Activated CD4-positive, alpha-beta T cell treated with anti-CD3 and anti-CD28 coated beads, Interleukin-2, amount 10 ng/mL, durations not matched to agents 7 days and 5 days (primary cell): ENCODE results near the gene CNTN5. TPM values are rescaled to one million over a fixed set of nuclear protein-coding genes. Genes with fewer than 3 reads are reported as not detected.

Experiments
- CTCF ChIA-PET: fragments of 350-600 bp; sonication (Branson Sonifier 250); formaldehyde crosslinking; loops from one replicate; lab custom pipeline; 2021; ENCODE audit warnings: antibody characterized with exemption; lab: Charles Lee
- POLR2A ChIA-PET: fragments of 350-600 bp; sonication (Branson Sonifier 250); formaldehyde crosslinking; loops from one replicate; lab custom pipeline; 2021; ENCODE audit warnings: antibody characterized with exemption; lab: Charles Lee
- DNase-seq: peaks from one replicate; pipeline ENCODE4 v3.0.0-alpha.2; 2020
- H3K27ac Mint-ChIP-seq: one replicate; pipeline ENCODE4 v1.8.0; 2021; ENCODE audit warnings: mild to moderate bottlenecking, moderate library complexity, mixed read lengths
- H3K27me3 Mint-ChIP-seq: one replicate; pipeline ENCODE4 v1.8.0; 2021; ENCODE audit warnings: mixed read lengths
- H3K36me3 Mint-ChIP-seq: one replicate; pipeline ENCODE4 v1.8.0; 2021; ENCODE audit warnings: low read depth, mixed read lengths
- H3K4me1 Mint-ChIP-seq: one replicate; pipeline ENCODE4 v1.8.0; 2021; ENCODE audit warnings: mixed read lengths
- H3K4me3 Mint-ChIP-seq: one replicate; pipeline ENCODE4 v1.8.0; 2021; ENCODE audit warnings: mild to moderate bottlenecking, moderate library complexity, mixed read lengths
- H3K9me3 Mint-ChIP-seq: one replicate; pipeline ENCODE4 v1.8.0; 2021; ENCODE audit warnings: mixed read lengths
- total RNA-seq, 2 experiments: library from RNA; stranded (reverse); gene quantifications; one replicate each; pipeline ENCODE4 v1.2.3, GENCODE V29; 2021

Gene CNTN5
- total RNA-seq, 2 experiments from 2014 or later: not detected

- CTCF ChIA-PET: no interaction called here
- Mint-ChIP-seq H3K4me3 (no peak overlapping the region), H3K27ac (no peak overlapping the region), H3K36me3 (no peaks in the 10 kb centered on the region), H3K9me3 (peaks cover 6% of the 10 kb centered on the region), H3K4me1 (no peaks in the 10 kb centered on the region), H3K27me3 (no peaks in the 10 kb centered on the region)
- POLR2A ChIA-PET: no interaction called here
- no peak for DNase-seq
These were observed 510.7 kb downstream of the CNTN5 start for GRCh38 chr11:99531468-99531867.

GRCh38 chr11:99534812-99535211 is 514.1 kb downstream of the CNTN5 start:
- H3K27me3 Mint-ChIP-seq: no peaks in the 10 kb centered on the region
- no peak for DNase-seq
- POLR2A ChIA-PET: no interaction called here
- peaks cover 6% of the 10 kb centered on the region for H3K9me3 Mint-ChIP-seq
- H3K27ac Mint-ChIP-seq: no peak overlapping the region
- CTCF ChIA-PET: no interaction called here
- H3K4me1 Mint-ChIP-seq: no peaks in the 10 kb centered on the region
- H3K4me3 Mint-ChIP-seq: no peak overlapping the region
- no peaks in the 10 kb centered on the region for H3K36me3 Mint-ChIP-seq

- Mint-ChIP-seq H3K4me1 (no peaks in the 10 kb centered on the region), H3K27ac (no peak overlapping the region)
- CTCF ChIA-PET: no interaction called here
These were observed 514.7 kb downstream of the CNTN5 start for GRCh38 chr11:99535406-99535805.

GRCh38 chr11:99535819-99536218 is 515.1 kb downstream of the CNTN5 start:
- CTCF ChIA-PET: no interaction called here

More at GRCh38 chr11:99535406-99535805, 514.7 kb downstream of the CNTN5 start:
- no peak overlapping the region for H3K4me3 Mint-ChIP-seq
- H3K36me3 Mint-ChIP-seq: no peaks in the 10 kb centered on the region
- POLR2A ChIA-PET: no interaction called here
- H3K27me3 Mint-ChIP-seq: no peaks in the 10 kb centered on the region
- DNase-seq: no peak
- peaks cover 6% of the 10 kb centered on the region for H3K9me3 Mint-ChIP-seq

GRCh38 chr11:99537681-99538080 is 516.9 kb downstream of the CNTN5 start:
- Mint-ChIP-seq H3K27ac (no peak overlapping the region), H3K27me3 (no peaks in the 10 kb centered on the region), H3K36me3 (no peaks in the 10 kb centered on the region), H3K4me3 (no peak overlapping the region), H3K9me3 (no peaks in the 10 kb centered on the region), H3K4me1 (no peaks in the 10 kb centered on the region)
- no peak for DNase-seq
- POLR2A ChIA-PET: no interaction called here
- CTCF ChIA-PET: no interaction called here

More at GRCh38 chr11:99535819-99536218, 515.1 kb downstream of the CNTN5 start:
- Mint-ChIP-seq H3K4me1 (no peaks in the 10 kb centered on the region), H3K27ac (no peak overlapping the region), H3K36me3 (no peaks in the 10 kb centered on the region), H3K4me3 (no peak overlapping the region), H3K27me3 (no peaks in the 10 kb centered on the region), H3K9me3 (peaks cover 4% of the 10 kb centered on the region)
- POLR2A ChIA-PET: no interaction called here
- no peak for DNase-seq

GRCh38 chr11:99545616-99546015 is 524.9 kb downstream of the CNTN5 start:
- no peak for DNase-seq

GRCh38 chr11:99548264-99548663 is 527.5 kb downstream of the CNTN5 start:
- Mint-ChIP-seq H3K4me3 (no peak overlapping the region), H3K27ac (no peak overlapping the region), H3K9me3 (no peaks in the 10 kb centered on the region), H3K36me3 (no peaks in the 10 kb centered on the region), H3K4me1 (no peaks in the 10 kb centered on the region), H3K27me3 (no peaks in the 10 kb centered on the region)
- CTCF ChIA-PET: no interaction called here
- no peak for DNase-seq
- POLR2A ChIA-PET: no interaction called here

More at GRCh38 chr11:99545616-99546015, 524.9 kb downstream of the CNTN5 start:
- no peaks in the 10 kb centered on the region for H3K36me3 Mint-ChIP-seq
- H3K4me3 Mint-ChIP-seq: no peak overlapping the region
- H3K4me1 Mint-ChIP-seq: no peaks in the 10 kb centered on the region
- no peaks in the 10 kb centered on the region for H3K27me3 Mint-ChIP-seq
- no peaks in the 10 kb centered on the region for H3K9me3 Mint-ChIP-seq
- H3K27ac Mint-ChIP-seq: no peak overlapping the region
- ChIA-PET CTCF (no interaction called here), POLR2A (no interaction called here)

GRCh38 chr11:99554232-99554903 is 533.6 kb downstream of the CNTN5 start:
- Mint-ChIP-seq H3K36me3 (no peaks in the 10 kb centered on the region), H3K4me3 (no peak overlapping the region), H3K9me3 (no peaks in the 10 kb centered on the region), H3K27ac (no peak overlapping the region), H3K27me3 (no peaks in the 10 kb centered on the region), H3K4me1 (no peaks in the 10 kb centered on the region)
- DNase-seq: no peak
- POLR2A ChIA-PET: no interaction called here
- CTCF ChIA-PET: no interaction called here

- H3K36me3 Mint-ChIP-seq: no peaks in the 10 kb centered on the region
- DNase-seq: no peak
- POLR2A ChIA-PET: no interaction called here
- H3K27ac Mint-ChIP-seq: no peak overlapping the region
- H3K4me3 Mint-ChIP-seq: no peak overlapping the region
- CTCF ChIA-PET: no interaction called here
- peaks cover under 1% of the 10 kb centered on the region for H3K9me3 Mint-ChIP-seq
- no peaks in the 10 kb centered on the region for H3K27me3 Mint-ChIP-seq
- no peaks in the 10 kb centered on the region for H3K4me1 Mint-ChIP-seq
These were observed 534.7 kb downstream of the CNTN5 start for GRCh38 chr11:99555486-99555885.

GRCh38 chr11:99565333-99565732 is 544.6 kb downstream of the CNTN5 start:
- CTCF ChIA-PET: no interaction called here
- Mint-ChIP-seq H3K36me3 (no peaks in the 10 kb centered on the region), H3K4me3 (no peak overlapping the region), H3K9me3 (peaks cover 4% of the 10 kb centered on the region), H3K27me3 (no peaks in the 10 kb centered on the region), H3K4me1 (no peaks in the 10 kb centered on the region), H3K27ac (no peak overlapping the region)
- POLR2A ChIA-PET: no interaction called here
- DNase-seq: no peak

- Mint-ChIP-seq H3K4me3 (no peak overlapping the region), H3K27ac (no peak overlapping the region), H3K36me3 (no peaks in the 10 kb centered on the region), H3K27me3 (no peaks in the 10 kb centered on the region), H3K4me1 (no peaks in the 10 kb centered on the region), H3K9me3 (no peaks in the 10 kb centered on the region)
- CTCF ChIA-PET: no interaction called here
- POLR2A ChIA-PET: no interaction called here
- DNase-seq: no peak
These were observed 546.7 kb downstream of the CNTN5 start for GRCh38 chr11:99567334-99567956.

- H3K36me3 Mint-ChIP-seq: no peaks in the 10 kb centered on the region
- H3K27me3 Mint-ChIP-seq: no peaks in the 10 kb centered on the region
- ChIA-PET POLR2A (no interaction called here), CTCF (no interaction called here)
- H3K9me3 Mint-ChIP-seq: no peaks in the 10 kb centered on the region
- H3K27ac Mint-ChIP-seq: no peak overlapping the region
- H3K4me3 Mint-ChIP-seq: no peak overlapping the region
- no peak for DNase-seq
- no peaks in the 10 kb centered on the region for H3K4me1 Mint-ChIP-seq
These were observed 548.1 kb downstream of the CNTN5 start for GRCh38 chr11:99568808-99569207.

GRCh38 chr11:99571094-99571493 is 550.3 kb downstream of the CNTN5 start:
- ChIA-PET POLR2A (no interaction called here), CTCF (interaction anchor here (0.8 kb wide), 1 partner anchor 19 kb away, joined by 3 read pairs; no protein-coding TSS in a partner anchor)
- no peaks in the 10 kb centered on the region for H3K36me3 Mint-ChIP-seq
- peaks cover 4% of the 10 kb centered on the region for H3K9me3 Mint-ChIP-seq
- no peak for DNase-seq
- H3K4me3 Mint-ChIP-seq: no peak overlapping the region
- no peaks in the 10 kb centered on the region for H3K27me3 Mint-ChIP-seq
- H3K27ac Mint-ChIP-seq: no peak overlapping the region
- no peaks in the 10 kb centered on the region for H3K4me1 Mint-ChIP-seq
